Activated T-helper 1 cell treated with Interleukin-2 at 50 U/mL for 16 hours (primary cell): ENCODE data around the gene CDHR3.

Experiments
- DNase-seq: peaks from one replicate; pipeline ENCODE4 v3.0.0-alpha.2; 2020; ENCODE audit warnings: low read depth

Gene CDHR3

GRCh38 chr7:106065575-106066500 is 102.8 kb downstream of the CDHR3 start:
- no peak for DNase-seq

DNA sequence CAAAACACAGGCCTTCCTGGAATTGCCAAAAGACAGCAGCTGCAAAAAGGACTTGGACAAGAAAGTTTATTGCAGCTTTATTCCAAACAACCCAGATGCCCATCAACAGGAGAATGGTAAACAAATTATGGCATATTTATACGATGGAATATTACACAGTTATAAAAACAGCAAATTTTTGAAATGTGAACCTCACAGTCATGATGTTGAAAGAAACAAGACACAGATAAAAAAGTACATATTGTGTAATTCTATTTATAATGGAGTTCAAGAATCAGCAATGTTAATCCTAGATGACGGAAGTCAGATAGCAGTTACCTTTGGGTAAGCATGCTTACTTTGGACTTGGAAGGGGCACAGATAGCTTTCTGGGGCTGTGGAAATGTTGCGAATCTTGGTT is 104.6 kb downstream of the CDHR3 start:
- DNase-seq: no peak

- DNase-seq: no peak
Measured at GRCh38 chr7:106068538-106068961, 105.5 kb downstream of the CDHR3 start.

DNA sequence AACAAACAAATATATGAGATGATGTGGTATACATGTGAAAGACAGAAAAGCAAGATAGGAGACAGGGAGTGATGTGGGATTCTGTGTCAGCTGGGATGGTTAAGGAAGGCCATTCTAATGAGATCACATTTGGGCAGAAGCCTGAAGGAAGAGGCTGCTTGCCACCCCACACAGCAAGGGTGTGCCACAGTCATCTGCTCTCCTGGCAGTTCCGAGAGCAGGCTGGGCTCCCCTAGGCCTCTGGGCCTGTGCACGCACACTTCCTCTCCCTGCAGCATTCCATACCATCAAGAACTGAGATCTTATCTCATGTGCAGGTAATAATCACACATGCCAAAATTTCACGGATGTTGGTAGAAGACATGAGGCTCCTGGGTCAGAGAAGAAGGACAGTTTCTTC is 105.9 kb downstream of the CDHR3 start:
- DNase-seq: no peak

DNA sequence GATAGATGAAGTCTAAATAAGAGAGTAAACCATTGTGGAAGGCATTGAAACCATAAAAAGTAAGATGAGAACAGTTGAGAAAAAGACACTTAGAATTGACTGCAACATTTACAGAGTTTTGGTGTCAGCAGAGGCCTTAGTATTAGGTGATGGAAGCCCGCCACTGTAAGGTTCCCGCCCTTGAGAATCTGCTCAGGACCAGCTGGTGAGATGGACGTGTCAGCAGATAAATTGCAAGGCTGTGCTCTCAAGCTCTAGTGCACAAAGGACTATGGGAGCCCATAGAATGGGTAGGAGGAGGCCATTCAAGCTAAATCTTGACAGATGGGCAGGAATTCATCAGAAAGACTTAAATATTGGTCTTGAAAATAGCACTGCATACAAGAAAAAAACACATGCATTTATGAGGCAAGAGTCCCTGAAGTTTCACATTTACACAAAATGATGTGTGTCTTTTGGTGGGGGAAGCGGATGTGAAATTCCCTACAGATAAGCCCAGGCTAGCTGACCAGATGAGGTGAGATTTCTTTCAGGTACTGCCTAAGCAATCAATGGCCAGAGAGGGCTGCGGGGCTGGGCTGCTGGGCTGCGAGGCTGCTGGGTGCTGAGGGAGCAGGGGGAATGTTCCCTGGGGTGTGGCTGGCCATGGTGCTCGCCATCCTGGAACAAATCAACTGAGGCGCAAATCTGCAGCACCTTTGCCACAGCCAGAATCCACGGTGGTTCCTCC is 106.6 kb downstream of the CDHR3 start:
- no peak for DNase-seq

DNA sequence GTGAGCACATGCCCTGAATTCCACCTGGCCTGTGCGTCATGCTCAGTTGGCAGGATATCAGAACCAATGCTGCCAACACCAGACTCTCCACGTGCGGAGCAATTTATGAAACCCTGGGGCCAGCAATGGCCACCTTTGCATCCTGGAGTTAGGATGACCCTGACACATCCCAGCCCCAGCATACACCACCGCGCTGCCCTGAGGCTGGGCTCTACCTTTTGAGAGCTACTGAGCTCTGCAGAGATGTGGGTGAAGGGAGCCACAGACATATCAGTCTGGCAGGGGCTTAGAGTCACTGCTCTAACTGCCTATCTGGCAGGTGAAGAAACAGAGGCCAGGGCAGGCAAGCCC is 107.1 kb downstream of the CDHR3 start:
- DNase-seq: no peak

GRCh38 chr7:106070567-106071254 is 107.6 kb downstream of the CDHR3 start:
- DNase-seq: no peak

DNA sequence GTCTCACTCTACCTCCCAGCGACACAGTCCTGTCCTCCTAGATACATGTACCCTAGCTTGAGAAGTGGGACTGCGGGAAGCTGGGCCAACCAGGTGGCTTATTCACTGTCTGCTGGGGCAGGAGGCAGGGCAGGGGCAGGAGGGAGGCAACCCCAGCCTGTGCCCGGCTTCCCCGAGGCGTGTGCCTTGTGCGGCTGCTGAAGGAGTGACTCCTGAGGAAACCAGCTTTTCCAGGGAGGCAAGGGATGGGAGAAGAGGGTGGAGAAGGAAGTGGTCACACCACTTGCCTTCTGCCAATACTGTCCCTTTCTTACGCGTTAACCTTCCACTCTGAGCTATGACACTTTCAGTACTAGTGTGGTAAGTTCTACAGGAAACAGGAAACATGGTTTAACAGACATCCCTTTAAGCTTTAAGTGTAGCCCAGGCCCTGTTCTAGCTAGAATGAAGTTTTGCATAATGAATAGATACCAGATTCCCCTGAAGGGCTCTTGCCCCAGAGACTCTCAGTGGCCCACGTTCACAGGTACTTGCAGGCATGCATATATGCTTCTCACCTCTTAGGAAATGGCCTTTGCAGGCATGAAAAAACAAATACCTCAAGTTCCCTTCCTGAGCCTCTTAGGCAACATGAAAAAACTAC is 108.4 kb downstream of the CDHR3 start:
- DNase-seq: no peak

DNA sequence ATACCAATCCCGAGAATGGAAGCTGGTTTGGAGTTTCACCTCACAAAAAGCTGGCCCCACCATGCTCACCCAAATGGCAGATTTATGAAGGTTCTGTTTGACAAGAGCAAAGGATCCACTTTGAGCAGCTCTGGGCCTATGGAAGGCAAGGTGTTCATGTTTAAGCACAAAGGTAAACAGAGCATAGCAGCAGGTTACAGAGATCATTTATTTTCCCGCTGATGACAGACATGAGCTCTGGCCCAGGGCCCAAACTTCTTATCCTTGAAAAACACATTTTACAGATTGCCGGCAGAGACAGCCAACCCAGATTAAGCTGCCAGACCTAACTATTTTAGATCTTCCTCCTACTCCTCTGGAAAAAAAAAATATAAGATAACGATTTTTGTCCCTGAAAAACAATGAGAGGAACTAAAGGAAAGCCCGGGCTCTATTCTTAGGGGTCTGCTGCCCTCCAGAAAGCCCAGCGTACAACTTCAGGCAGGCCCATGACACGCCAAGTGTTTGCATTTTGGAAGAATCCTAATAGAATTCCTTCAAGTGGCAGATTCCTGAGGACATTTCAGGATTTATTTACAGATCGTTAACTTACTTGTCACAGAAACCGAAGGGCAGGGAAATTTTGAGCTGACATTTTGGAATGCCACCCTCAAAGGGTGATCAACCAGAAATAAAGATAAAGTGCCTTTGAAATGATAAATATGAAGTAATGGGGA is 109.1 kb downstream of the CDHR3 start:
- DNase-seq: no peak

- DNase-seq: no peak
Measured at GRCh38 chr7:106072715-106073091, 109.6 kb downstream of the CDHR3 start.

GRCh38 chr7:106073701-106074100 is 110.6 kb downstream of the CDHR3 start:
- no peak for DNase-seq

- DNase-seq: no peak
Measured at GRCh38 chr7:106074257-106074656, 111.2 kb downstream of the CDHR3 start.

GRCh38 chr7:106075937-106076336 is 112.9 kb downstream of the CDHR3 start:
- no peak for DNase-seq

DNA sequence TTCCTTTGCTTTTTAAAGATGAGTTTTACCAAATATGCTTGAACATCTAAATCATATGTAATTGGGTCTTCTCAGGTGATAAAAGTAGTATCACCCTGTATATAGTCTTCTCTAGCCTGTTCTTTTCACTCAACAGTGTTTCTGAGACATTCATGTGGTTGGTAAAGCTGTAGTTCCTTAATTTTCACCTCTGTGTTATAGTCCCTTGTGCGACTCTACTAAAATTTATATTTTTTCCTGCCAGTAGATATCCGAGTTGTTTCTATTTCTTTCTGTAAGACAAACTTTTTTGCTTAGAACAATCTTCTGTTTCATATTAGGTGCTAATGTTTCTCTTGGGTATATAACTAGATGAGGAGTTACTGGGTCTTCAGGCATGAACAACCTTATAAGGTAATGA is 113.5 kb downstream of the CDHR3 start:
- DNase-seq: no peak

GRCh38 chr7:106080300-106080987 is 117.4 kb downstream of the CDHR3 start:
- no peak for DNase-seq

GRCh38 chr7:106082087-106082854 is 119.2 kb downstream of the CDHR3 start:
- DNase-seq: no peak
